KMS-11 (cell line): ENCODE data around the gene RAB6B.

ENCODE experiments used
- H2AFZ ChIP-seq: fragments of 200-600 bp; sonication (generic); 2 replicates; pipeline ENCODE4 v1.6.1; 2016; ENCODE audit warnings: antibody characterized with exemption, mixed run types, low read depth
- H3K27ac ChIP-seq: fragments of 200-600 bp; sonication (generic); 2 replicates; pipeline ENCODE4 v1.6.1; 2016; ENCODE audit warnings: mild to moderate bottlenecking, mixed run types
- H3K27me3 ChIP-seq: fragments of 200-600 bp; sonication (generic); 2 replicates; pipeline ENCODE4 v1.6.1; 2017; ENCODE audit warnings: mild to moderate bottlenecking, low read depth, mixed run types, moderate library complexity; ENCODE audit not compliant: insufficient read depth
- H3K36me3 ChIP-seq: fragments of 200-600 bp; sonication (generic); 2 replicates; pipeline ENCODE4 v1.6.1; 2017; ENCODE audit warnings: mild to moderate bottlenecking, mixed run types; ENCODE audit not compliant: insufficient read depth
- H3K4me1 ChIP-seq: fragments of 200-600 bp; sonication (generic); 2 replicates; pipeline ENCODE4 v1.6.1; 2016; ENCODE audit warnings: mild to moderate bottlenecking, low read depth, mixed run types; ENCODE audit not compliant: poor library complexity, severe bottlenecking
- H3K4me2 ChIP-seq: fragments of 200-600 bp; sonication (generic); 2 replicates; pipeline ENCODE4 v1.7.0; 2016; ENCODE audit warnings: mild to moderate bottlenecking, mixed run types
- H3K4me3 ChIP-seq: fragments of 200-600 bp; sonication (generic); IDR thresholded peaks from 2 replicates; pipeline ENCODE4 v1.6.1; 2017; ENCODE audit warnings: low read depth, low read length, mixed read lengths; ENCODE audit not compliant: insufficient read depth
- H3K79me2 ChIP-seq: fragments of 200-600 bp; sonication (generic); 2 replicates; pipeline ENCODE4 v1.6.1; 2016; ENCODE audit warnings: low read depth, mixed run types; ENCODE audit not compliant: insufficient read depth
- H3K9ac ChIP-seq: fragments of 200-600 bp; sonication (generic); 2 replicates; pipeline ENCODE4 v1.6.1; 2016; ENCODE audit warnings: mild to moderate bottlenecking, mixed run types
- H4K20me1 ChIP-seq: fragments of 200-600 bp; sonication (generic); 2 replicates; pipeline ENCODE4 v1.6.1; 2016; ENCODE audit warnings: mild to moderate bottlenecking, mixed run types; ENCODE audit not compliant: insufficient read depth
- TF ChIP-seq, protein P1 (sequence below): fragments of 200-600 bp; sonication (generic); conservative IDR thresholded peaks from 2 replicates; pipeline ENCODE4 v1.6.1; 2017; ENCODE audit warnings: low read depth, mild to moderate bottlenecking, antibody characterized with exemption, low read length, moderate library complexity, mixed read lengths

The RAB6B gene

DNA sequence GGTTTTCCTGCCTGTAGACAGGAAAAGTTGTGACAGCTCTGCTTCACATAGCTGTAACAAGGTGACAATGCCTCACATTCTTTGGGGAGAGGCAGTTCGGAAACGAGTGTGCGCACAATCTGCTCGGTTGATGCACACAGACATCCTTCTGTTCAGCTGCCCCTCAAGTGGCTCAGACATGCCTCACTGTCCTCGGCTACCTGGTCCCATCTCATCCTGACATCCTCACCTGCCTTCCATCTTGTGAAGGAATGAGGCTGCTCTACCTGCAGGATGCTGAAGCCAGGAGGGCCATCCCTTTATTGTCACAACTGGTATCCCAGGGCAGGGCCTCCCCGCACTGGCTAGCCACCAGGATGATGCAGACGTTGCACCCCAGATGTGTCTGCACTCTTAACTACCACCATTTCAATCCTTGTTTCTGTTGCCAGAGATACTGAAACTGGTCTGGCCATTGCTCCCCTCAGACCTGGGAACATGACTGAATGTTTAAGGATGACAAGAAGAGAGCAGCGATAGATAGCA, 70.7 kb downstream of the RAB6B start:
- Histone ChIP-seq H4K20me1 (no peaks in the 10 kb centered on the region), H3K4me1 (no peaks in the 10 kb centered on the region), H3K4me3 (no peak overlapping the region), H3K36me3 (peaks cover 16% of the 10 kb centered on the region; the same call in 1 of the 2 replicates), H2AFZ (no peak overlapping the region), H3K27ac (no peak overlapping the region), H3K4me2 (no peak overlapping the region), H3K9ac (no peak overlapping the region), H3K27me3 (no peaks in the 10 kb centered on the region), H3K79me2 (no peaks in the 10 kb centered on the region)
- TF ChIP-seq, protein P1, sequence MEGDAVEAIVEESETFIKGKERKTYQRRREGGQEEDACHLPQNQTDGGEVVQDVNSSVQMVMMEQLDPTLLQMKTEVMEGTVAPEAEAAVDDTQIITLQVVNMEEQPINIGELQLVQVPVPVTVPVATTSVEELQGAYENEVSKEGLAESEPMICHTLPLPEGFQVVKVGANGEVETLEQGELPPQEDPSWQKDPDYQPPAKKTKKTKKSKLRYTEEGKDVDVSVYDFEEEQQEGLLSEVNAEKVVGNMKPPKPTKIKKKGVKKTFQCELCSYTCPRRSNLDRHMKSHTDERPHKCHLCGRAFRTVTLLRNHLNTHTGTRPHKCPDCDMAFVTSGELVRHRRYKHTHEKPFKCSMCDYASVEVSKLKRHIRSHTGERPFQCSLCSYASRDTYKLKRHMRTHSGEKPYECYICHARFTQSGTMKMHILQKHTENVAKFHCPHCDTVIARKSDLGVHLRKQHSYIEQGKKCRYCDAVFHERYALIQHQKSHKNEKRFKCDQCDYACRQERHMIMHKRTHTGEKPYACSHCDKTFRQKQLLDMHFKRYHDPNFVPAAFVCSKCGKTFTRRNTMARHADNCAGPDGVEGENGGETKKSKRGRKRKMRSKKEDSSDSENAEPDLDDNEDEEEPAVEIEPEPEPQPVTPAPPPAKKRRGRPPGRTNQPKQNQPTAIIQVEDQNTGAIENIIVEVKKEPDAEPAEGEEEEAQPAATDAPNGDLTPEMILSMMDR, result no peak

DNA sequence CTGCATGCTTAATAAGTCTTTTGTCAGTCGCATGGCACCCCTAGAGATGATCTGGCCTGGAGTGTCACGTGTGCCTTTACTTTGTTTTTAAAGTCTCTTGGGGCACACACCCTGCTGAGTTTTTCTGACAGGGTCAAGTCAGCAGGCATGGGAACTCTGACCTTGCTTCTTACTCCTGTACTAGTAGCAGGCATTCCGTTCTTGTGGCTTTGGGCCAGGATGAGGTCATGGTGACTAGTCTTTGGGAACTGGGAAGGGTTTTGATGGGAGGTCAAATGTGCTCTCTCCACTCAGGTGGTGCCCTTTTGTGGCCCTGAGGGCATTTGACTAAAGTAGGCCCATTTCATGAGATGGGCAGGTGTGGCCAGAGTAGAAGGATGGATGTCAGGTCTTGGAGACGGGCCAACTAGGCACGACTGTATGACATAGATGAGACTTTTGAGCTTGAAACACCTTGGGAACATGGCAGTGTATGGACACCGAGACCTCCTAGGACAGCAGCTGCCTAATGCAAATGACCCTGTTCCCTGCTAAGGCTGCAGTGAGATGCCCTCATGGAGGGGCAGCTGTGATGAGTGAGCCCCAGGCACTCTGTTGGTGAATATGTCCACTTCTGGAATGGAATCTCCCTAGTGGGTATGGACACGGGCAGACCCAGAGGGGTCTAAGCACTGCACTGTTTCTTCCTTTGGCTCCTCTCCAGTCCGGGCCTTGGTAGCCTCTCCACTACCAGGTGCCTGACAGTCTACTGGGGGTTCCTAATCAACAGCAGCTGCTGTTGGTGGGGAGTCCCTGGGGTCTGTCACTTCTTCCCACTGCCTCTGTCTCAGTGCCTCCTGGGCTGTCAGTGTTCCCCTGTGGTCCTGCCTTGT, 73.7 kb downstream of the RAB6B start:
- H3K36me3 ChIP-seq, result peaks cover 18% of the 10 kb centered on the region; the same call in 1 of the 2 replicates
- no peak overlapping the region for H3K4me2 ChIP-seq
- H3K4me3 ChIP-seq, result no peak overlapping the region
- H4K20me1 ChIP-seq, result no peaks in the 10 kb centered on the region
- no peak overlapping the region for H3K9ac ChIP-seq
- no peak overlapping the region for H2AFZ ChIP-seq
- no peaks in the 10 kb centered on the region for H3K27me3 ChIP-seq
- TF ChIP-seq, protein P1, result peak; percentile 79
- H3K4me1 ChIP-seq, result peaks cover 9% of the 10 kb centered on the region
- no peak overlapping the region for H3K27ac ChIP-seq
- no peaks in the 10 kb centered on the region for H3K79me2 ChIP-seq

DNA sequence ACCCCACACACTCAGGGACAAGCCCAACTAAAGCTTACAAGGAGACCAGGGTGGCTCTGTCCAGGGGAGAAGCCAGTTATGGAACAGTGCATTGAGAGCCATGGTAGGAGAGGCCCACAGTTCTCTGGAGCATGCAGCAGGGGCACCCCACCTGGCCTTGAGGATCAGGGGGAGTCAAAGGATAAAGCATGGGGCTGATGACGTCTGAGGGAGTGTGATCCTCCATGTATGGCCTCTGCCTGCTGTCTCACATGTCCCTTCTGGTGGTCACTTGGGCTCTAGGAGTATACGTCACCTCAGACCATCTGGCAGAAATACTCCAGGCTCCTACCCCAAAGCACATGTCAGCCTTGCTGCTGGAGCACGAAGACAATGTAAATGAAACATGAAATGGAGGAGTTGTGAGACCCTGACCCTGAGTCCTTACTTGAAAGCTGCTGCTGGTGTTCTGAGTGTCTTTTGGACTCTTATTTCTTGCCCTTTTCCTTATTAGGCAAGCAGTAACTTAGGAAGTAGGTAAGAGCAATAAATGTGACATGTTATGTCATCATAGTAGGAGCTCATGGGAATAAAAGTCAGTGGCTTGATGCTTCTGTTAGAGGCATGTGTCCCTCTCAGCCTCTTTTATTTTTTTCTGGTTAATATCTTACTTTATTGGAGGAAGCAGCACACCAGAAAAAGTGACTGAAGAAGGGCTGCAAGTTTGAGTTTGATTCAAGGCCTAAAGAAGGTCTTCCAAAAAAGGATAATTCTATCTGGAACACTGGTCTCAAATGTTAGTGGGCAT, 74.6 kb downstream of the RAB6B start:
- no peak overlapping the region for H2AFZ ChIP-seq
- no peaks in the 10 kb centered on the region for H3K27me3 ChIP-seq
- H4K20me1 ChIP-seq, result no peaks in the 10 kb centered on the region
- H3K4me2 ChIP-seq, result no peak overlapping the region
- peaks cover 18% of the 10 kb centered on the region; the same call in 1 of the 2 replicates for H3K36me3 ChIP-seq
- TF ChIP-seq, protein P1, result no peak
- H3K4me1 ChIP-seq, result peaks cover 9% of the 10 kb centered on the region
- H3K79me2 ChIP-seq, result no peaks in the 10 kb centered on the region
- H3K9ac ChIP-seq, result no peak overlapping the region
- no peak overlapping the region for H3K27ac ChIP-seq
- H3K4me3 ChIP-seq, result no peak overlapping the region

DNA sequence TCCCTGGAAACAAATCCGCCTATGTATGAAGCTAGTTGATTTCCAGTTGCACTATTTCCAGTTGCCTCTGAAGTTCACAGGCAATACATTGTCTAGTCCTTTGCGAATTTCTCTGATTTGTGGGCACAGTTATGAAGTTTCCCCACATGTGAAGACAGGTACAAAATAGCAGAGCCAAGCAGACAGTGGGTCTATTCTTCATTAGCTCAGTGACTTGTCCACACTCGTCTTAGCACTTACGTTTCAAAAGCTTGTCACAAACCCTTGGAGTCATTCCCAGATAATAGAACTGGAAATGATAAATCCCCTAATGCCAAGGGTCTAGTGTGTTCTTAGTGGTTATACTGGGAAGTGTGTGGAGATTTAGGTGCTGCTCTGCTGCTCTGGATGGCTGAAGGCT, 75.6 kb downstream of the RAB6B start:
- Histone ChIP-seq H3K4me1 (peaks cover 9% of the 10 kb centered on the region), H3K79me2 (no peaks in the 10 kb centered on the region), H3K27me3 (no peaks in the 10 kb centered on the region), H3K36me3 (peaks cover 18% of the 10 kb centered on the region; the same call in 1 of the 2 replicates), H3K4me2 (no peak overlapping the region), H3K9ac (no peak overlapping the region), H3K27ac (no peak overlapping the region), H4K20me1 (no peaks in the 10 kb centered on the region), H3K4me3 (no peak overlapping the region), H2AFZ (no peak overlapping the region)
- TF ChIP-seq, protein P1, result no peak
